MM.1S (cell line): ENCODE results near the gene IFRD2.
A peak's percentile ranks its signal among the peaks of the same experiment; 100 is the strongest.

Source experiments
- CTCF ChIP-seq: fragments of 300-600 bp; sonication (generic); IDR thresholded peaks from 2 replicates; pipeline ENCODE4 v1.5.1; 2016; ENCODE audit warnings: antibody characterized with exemption, low read length, mixed read lengths
- EZH2 ChIP-seq: fragments of 300-600 bp; sonication (generic); optimal IDR thresholded peaks from 2 replicates; pipeline ENCODE3; 2017; ENCODE audit warnings: low read depth, mild to moderate bottlenecking, antibody characterized with exemption, low read length, mixed read lengths
- EZH2phosphoT487 ChIP-seq: fragments of 300-600 bp; sonication (generic); IDR thresholded peaks from 2 replicates; pipeline ENCODE4 v1.6.1; 2018; ENCODE audit warnings: antibody characterized with exemption, low read length

- TF ChIP-seq CTCF = peak; percentile 82
- no peak for TF ChIP-seq EZH2phosphoT487
- TF ChIP-seq EZH2 = no peak
Measured at GRCh38 chr3:50324351-50325112, 32.3 kb upstream of the IFRD2 start.
